Esophagus muscularis mucosa (tissue), 4 donors: ENCODE data around the gene EFL1.

ENCODE experiments used
- EP300 ChIP-seq: sonication (generic); formaldehyde crosslinking; IDR thresholded peaks from one replicate; pipeline ENCODE4 v1.6.1; 2017; ENCODE audit warnings: antibody characterized with exemption
- POLR2A ChIP-seq: fragments of 450-650 bp; IDR thresholded peaks from one replicate; pipeline ENCODE4 v1.6.1; 2017; ENCODE audit warnings: antibody characterized with exemption, moderate library complexity, mild to moderate bottlenecking, low read depth
- TF ChIP-seq, protein P1 (sequence below), 3 experiments: fragments of 200-600 bp in 2 of 3; fragments of 450-650 bp in 1 of 3; sonication (generic) in 2 of 3; IDR thresholded peaks; one replicate each; pipeline ENCODE4 v1.5.1; 2017 to 2019; ENCODE audit warnings: antibody characterized with exemption in 3 of 3, mild to moderate bottlenecking in 2 of 3, moderate library complexity in 1 of 3

DNA sequence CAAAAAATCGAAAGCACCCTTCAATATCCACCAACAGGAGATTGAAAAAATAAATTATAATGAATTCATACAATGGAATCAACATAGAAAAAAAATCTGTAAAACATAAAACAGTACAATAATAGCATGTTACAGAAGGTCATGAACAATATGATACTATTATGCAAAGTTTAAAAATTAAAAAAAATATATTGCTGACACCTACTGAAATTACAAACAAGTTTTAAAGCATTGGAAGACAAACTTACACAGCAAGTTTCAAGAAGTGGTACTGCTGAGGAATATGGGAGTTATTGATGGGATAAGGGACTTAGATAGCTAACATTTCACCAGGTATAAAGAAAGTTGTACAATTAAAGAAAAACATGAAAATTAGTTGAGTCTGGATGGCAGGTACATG is 89.4 kb downstream of the EFL1 start:
- TF ChIP-seq, protein P1, sequence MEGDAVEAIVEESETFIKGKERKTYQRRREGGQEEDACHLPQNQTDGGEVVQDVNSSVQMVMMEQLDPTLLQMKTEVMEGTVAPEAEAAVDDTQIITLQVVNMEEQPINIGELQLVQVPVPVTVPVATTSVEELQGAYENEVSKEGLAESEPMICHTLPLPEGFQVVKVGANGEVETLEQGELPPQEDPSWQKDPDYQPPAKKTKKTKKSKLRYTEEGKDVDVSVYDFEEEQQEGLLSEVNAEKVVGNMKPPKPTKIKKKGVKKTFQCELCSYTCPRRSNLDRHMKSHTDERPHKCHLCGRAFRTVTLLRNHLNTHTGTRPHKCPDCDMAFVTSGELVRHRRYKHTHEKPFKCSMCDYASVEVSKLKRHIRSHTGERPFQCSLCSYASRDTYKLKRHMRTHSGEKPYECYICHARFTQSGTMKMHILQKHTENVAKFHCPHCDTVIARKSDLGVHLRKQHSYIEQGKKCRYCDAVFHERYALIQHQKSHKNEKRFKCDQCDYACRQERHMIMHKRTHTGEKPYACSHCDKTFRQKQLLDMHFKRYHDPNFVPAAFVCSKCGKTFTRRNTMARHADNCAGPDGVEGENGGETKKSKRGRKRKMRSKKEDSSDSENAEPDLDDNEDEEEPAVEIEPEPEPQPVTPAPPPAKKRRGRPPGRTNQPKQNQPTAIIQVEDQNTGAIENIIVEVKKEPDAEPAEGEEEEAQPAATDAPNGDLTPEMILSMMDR (IDR thresholded peaks at IDR 0.05) = no peak
- TF ChIP-seq POLR2A (no peak), EP300 (no peak)
